HG03175 (cell line): Measurements from ENCODE around the gene TRIM60.
"Not testable (repeated sequence)": the region's sequence is repeated elsewhere in the genome, so short reads cannot be mapped to it uniquely, and the experiment has no call there.

Experiments
- ATAC-seq: cut with Tn5 transposase; IDR thresholded peaks from one replicate; pipeline ENCODE4 v1.9.1; 2021; ENCODE audit warnings: mild to moderate bottlenecking, moderate library complexity; ENCODE audit not compliant: unreplicated experiment

TRIM60 gene

GRCh38 chr4:165052627-165053026 is 20.8 kb downstream of the TRIM60 start:
- ATAC-seq, result no peak

GRCh38 chr4:165053645-165054044 is 21.8 kb downstream of the TRIM60 start, which contains the start of gene TRIM75:
TSS of gene TRIM75 (plus strand) at chr4:165053866. CDS start at chr4:165059148, 5,282 bp downstream.
- no peak for ATAC-seq

GRCh38 chr4:165055601-165056000 is 23.8 kb downstream of the TRIM60 start:
- no peak for ATAC-seq

GRCh38 chr4:165058666-165059065 is 26.9 kb downstream of the TRIM60 start:
- ATAC-seq, result no peak

GRCh38 chr4:165059386-165059785 is 27.6 kb downstream of the TRIM60 start:
- no peak for ATAC-seq

- ATAC-seq, result no peak
These were observed 29.1 kb downstream of the TRIM60 start for GRCh38 chr4:165060938-165061337.

- ATAC-seq, result no peak
These were observed 38.8 kb downstream of the TRIM60 start for GRCh38 chr4:165070560-165070959.

GRCh38 chr4:165073346-165073745 is 41.5 kb downstream of the TRIM60 start:
- ATAC-seq, result not testable (repeated sequence)

- no peak for ATAC-seq
These were observed 45.3 kb downstream of the TRIM60 start for GRCh38 chr4:165077034-165077578.

GRCh38 chr4:165079476-165079875 is 47.7 kb downstream of the TRIM60 start:
- ATAC-seq, result no peak

- ATAC-seq, result not testable (repeated sequence)
These were observed 53.0 kb downstream of the TRIM60 start for GRCh38 chr4:165084787-165085186.

GRCh38 chr4:165085946-165086345 is 54.1 kb downstream of the TRIM60 start:
- ATAC-seq, result no peak

GRCh38 chr4:165088366-165088765 is 56.6 kb downstream of the TRIM60 start:
- no peak for ATAC-seq
